Activated T-cell treated with anti-CD3 and anti-CD28 coated beads for 48 hours (primary cell): ENCODE measurements around the gene MYLK4.

Source experiments
- DNase-seq: peaks from one replicate; pipeline ENCODE4 v3.0.0-alpha.2; 2020; ENCODE audit warnings: low read depth

MYLK4 gene

DNA sequence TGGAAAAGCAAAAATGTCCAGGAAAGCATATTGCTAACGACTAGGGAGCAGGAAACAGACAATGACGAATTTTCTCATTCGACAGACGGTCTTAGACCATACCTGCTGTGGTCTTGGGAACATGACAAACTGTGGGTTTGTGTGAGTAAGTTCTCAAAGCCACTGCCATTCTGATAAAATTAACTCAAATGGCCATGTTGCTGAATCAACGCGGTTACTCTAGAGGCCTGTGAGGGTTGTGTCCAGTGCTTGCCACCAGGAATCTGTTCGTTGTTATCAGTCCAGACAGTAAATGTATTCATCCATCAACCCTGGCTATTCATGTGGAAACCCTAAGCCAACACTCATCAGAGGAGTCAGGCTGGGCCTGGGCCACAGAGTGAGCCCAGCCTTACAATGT lies 124.3 kb downstream of the MYLK4 start:
- no peak for DNase-seq

GRCh38 chr6:2625581-2625980 lies 125.1 kb downstream of the MYLK4 start:
- DNase-seq, result no peak

DNA sequence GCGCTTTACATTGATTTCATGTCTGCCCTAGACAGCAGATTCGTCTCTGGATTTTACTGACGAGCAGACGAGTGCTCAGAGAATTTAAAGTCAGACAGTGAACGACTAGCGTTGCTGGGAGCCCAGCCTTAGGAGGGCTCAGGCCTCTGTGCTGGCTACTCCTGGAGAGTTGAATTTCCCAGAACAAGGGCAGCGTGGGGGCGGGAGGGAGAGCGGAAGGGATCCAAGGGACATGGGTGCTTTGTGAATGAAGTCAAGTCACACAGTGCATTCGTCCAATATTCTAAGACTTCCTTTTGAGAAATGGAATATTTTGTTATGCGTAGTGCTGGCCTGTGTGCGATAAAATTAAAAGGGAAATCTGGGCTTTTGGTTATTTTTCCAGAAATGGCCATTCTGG lies 126.5 kb downstream of the MYLK4 start:
- no peak for DNase-seq

DNA sequence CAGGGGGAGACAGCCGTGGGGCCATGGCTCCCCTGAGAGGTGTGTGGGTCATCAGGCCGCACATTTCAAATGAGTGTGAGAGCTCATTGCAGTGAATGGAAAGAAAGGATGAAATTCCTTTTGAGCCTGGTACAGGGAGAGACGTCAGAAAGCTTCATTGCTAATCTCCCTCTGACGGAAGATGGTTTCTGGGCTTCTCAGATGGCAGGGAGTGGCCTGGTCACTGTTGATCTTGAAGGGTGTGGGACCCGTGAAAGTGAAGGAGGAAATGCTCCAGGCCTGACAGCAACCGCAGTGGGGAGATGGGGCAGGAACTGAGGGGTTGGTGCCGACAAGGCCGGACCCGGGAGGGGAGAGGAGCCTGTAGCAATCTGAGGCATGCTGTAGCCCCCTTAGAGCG lies 127.4 kb downstream of the MYLK4 start:
- no peak for DNase-seq

GRCh38 chr6:2622671-2623070 lies 128.1 kb downstream of the MYLK4 start:
- DNase-seq, result no peak

DNA sequence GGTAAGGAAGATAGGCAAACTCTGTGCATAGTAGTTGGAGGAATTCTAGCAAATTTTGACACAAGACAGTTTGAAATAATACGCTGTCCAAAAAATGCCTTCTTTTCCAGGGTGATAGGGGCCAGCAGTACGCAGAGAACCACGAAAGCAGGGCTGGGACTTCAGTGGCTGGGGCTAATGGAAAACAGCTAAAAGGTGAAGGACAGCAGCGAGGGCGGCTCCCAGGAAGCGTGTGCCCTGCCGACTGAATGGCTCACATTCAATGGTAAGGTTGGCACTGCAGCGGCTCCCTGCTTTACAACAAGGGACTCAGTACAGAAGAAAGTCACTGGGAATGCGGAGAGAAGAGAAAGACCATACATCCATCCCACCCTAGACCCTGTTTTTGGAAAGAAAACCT lies 131.1 kb downstream of the MYLK4 start:
- no peak for DNase-seq

GRCh38 chr6:2617729-2618128 lies 133.0 kb downstream of the MYLK4 start:
- DNase-seq, result no peak

- no peak for DNase-seq
Measured at GRCh38 chr6:2616811-2617210, 133.9 kb downstream of the MYLK4 start.

GRCh38 chr6:2615251-2615650 lies 135.5 kb downstream of the MYLK4 start:
- no peak for DNase-seq

- no peak for DNase-seq
Measured at GRCh38 chr6:2614846-2615245, 135.9 kb downstream of the MYLK4 start.

- DNase-seq, result no peak
Measured at GRCh38 chr6:2614155-2614554, 136.6 kb downstream of the MYLK4 start.
